GM12801 (cell line): ENCODE results near the gene CCDC13.

Experiments used
- TF ChIP-seq, protein P1 (sequence below): IDR thresholded peaks from one replicate; pipeline ENCODE4 v1.5.1; 2011; ENCODE audit warnings: control low read depth; ENCODE audit not compliant: insufficient read length; ENCODE audit errors: extremely low read depth

CCDC13 gene

DNA sequence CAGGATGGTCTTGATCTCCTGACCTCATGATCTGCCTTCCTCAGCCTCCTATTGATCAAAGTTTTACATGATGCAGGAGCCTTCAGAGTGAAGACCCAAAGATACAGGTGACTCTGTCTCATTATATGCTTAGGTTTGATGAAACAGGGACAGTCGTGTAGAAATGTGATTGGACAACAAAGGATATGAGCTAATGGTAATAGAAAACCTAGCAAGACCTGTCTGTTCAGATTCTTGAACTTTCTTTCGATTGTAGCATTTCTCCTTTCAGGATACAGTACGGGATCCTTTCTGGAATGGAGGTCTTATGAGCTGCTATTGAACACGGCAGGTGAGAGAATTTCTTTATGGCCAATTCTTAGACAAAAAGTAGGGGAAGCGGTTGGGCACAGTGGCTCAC is 36.1 kb upstream of the CCDC13 start, which contains the start of gene ACKR2:
ACKR2 (plus strand) TSS at position 244 of the 400 bp plus-strand sequence. CDS start 55,058 bp downstream, outside the sequence.
- TF ChIP-seq, protein P1, sequence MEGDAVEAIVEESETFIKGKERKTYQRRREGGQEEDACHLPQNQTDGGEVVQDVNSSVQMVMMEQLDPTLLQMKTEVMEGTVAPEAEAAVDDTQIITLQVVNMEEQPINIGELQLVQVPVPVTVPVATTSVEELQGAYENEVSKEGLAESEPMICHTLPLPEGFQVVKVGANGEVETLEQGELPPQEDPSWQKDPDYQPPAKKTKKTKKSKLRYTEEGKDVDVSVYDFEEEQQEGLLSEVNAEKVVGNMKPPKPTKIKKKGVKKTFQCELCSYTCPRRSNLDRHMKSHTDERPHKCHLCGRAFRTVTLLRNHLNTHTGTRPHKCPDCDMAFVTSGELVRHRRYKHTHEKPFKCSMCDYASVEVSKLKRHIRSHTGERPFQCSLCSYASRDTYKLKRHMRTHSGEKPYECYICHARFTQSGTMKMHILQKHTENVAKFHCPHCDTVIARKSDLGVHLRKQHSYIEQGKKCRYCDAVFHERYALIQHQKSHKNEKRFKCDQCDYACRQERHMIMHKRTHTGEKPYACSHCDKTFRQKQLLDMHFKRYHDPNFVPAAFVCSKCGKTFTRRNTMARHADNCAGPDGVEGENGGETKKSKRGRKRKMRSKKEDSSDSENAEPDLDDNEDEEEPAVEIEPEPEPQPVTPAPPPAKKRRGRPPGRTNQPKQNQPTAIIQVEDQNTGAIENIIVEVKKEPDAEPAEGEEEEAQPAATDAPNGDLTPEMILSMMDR = no peak

DNA sequence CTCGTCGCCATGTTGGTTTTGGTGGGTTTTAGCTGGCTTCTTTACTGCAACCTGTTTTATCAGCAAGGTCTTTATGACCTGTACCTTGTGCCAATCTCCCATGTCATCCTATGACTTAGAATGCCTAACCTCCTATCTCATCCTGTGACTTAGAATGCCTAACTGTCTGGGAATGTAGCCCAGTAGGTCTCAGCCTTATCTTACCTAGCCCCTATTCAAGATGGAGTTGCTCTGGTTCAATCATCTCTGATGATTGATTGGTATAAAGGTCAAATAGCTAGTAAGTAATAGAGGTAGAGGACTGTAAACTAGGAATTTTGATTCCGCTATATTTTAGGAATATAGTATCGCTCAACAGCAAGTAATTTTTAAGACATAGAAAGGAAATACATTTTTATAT is 34.9 kb upstream of the CCDC13 start:
- TF ChIP-seq, protein P1 = no peak

DNA sequence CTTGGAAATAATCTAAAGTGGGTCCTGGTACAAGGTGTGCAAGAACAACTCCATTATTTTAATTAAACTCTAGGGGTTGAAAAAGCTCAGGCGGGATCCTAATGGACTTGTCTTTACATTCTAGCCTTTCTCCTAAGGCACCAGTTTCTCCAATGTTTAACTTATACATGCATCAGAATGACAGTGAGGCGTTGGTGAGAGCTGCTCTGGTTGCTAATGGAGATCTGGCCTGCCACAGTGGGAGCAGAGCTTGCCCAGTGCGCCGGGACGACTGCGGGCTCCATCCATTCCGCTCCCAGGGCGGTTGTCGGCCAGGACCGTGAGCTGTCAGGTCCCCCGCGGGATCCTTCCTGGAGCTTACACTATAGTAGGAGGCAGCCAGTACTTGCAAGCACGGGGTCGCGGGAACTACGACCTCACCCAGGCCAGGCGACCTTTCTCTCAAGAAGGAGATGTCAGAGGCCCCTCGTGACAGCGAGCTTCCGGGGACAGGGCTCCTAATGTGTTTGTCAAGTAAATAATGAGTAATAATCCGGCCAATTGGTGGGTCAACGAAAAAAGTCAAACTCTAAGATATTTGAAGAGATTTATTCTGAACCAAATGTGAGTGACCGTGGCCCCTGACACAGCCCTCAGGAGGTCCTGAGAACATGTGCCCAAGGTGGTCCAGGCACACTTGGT is 32.2 kb upstream of the CCDC13 start:
- TF ChIP-seq, protein P1 = no peak

- TF ChIP-seq, protein P1 = no peak
Observed at GRCh38 chr3:42804831-42805132, 31.7 kb upstream of the CCDC13 start.

DNA sequence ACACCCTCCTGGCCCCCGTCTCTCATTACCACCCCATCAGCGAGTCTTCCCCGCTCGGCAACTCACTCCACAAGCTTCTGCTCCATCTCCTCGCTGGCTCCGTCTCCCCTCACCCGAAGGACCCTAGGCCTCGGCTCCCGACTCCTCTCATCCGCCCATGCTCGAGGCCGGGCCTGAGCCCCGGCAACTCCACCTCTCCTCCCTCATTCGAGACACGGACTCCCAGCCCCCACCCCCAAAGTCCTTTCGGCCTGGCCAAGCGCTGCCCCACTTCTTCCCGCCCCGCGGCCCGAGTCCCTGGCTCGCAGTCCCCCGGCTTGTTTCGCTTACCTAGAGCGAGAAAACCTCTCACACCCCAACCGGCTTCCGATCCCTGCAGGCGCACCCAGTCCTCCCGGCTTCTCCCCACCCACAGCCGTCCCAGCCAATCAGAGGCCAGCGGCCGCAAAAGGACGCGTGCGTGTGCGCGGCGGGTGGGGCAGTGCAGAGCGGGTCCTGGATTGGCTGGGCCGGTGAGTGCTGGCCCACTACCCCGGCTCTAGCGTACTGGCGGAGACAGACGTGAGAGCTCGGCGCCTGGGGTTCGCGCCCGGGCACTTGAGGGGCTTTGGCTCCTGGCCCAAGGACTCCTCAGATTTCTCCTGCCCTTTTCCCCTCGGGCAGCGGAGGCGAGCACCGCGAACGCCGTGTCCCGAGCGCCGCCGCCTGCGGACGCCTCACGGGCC is 31.2 kb upstream of the CCDC13 start, which contains the start of gene HIGD1A:
HIGD1A (minus strand) TSS at position 385 of the 725 bp plus-strand sequence. CDS start 10,237 bp downstream, outside the sequence.
- TF ChIP-seq, protein P1 = no peak

DNA sequence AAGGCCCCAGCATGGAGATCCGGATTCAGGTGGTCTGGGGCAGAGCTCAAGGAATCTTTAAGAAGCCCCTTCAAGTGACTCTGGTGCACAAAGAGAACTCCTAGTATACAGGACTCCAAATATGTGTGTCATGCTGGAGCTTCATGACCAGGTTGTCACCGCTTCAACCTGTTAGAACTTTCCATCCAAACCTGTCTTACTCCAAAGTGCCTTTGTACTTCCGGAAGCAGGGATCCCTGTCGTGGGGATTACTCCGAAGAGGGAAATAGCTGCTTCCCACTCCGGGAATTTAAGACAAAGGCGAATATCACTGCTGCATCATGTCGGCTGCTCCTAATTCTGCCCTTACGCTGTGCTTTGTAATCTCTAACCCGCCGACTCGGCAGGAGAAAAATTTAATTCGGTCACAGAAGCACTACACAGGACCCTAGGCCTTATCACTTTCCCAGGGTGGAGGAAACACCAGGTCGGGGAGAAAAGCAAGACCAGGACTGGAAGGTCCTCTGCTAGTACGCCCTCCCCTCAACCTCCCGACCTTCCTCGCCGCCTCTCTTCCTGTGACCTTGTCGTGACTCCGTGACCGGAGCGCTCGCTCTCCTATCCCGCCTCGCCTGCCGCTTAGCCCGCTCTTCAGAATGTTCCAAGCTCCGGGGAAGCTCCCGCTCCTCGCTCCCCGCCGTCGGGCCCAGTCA is 30.5 kb upstream of the CCDC13 start:
- TF ChIP-seq, protein P1 = no peak

GRCh38 chr3:42802876-42803413 is 29.9 kb upstream of the CCDC13 start:
- TF ChIP-seq, protein P1 = no peak
